HG02943 (cell line): ENCODE measurements around the gene OTUD5.
A peak's percentile ranks its signal among the peaks of the same experiment; 100 is the strongest.
"Not testable (repeated sequence)": the region's sequence is repeated elsewhere in the genome, so short reads cannot be mapped to it uniquely, and the experiment has no call there.

Experiments used
- ATAC-seq: cut with Tn5 transposase; IDR thresholded peaks from one replicate; pipeline ENCODE4 v1.9.1; 2021; ENCODE audit warnings: mild to moderate bottlenecking, low read depth, moderate library complexity; ENCODE audit not compliant: unreplicated experiment

The OTUD5 gene

DNA sequence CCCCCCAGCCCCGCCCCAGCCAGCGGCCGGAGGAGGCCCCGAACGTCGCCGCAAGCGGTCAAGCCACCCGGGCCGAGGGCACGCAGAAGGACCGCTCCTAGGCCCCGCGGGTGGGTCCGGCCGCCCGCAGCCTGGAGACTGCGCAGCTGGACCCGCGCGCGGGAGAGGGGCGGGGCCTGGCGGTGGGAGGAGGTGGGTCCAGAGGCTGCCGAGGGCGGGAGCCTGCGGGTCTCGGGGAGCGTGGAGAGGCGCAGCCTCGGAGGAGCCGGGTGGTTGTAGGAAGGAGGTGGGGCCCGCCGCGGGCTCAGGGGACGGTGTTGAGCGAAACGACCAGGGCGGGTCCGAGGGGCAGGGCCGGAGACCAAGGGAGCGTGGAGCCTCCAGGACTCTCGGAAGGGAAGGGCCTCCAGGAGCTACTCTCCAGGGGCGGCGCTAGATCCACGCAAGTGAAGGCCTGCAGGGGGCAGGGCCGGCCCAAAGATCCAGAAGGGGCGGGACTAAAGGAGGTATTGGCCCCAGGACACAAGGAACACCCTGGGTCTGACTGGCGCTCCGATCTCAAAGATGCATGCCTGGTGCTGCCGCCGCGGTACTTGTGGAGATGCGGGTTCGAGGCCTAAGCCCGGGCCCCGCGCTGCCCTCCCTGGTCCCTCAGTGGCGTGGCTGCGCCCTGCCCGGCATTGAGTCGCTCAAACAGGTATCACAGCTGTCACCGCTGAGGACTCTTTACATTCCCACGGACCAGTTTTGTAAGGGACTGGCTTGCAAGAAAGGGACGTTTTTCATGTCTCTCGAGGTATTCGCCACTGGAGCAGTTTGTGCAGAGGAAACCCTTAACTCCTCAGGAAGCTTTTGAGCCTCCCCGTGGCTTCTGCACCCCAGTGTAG lies 65.8 kb downstream of the OTUD5 start:
- peak; percentile 66 for ATAC-seq

GRCh38 chrX:48890934-48891401 lies 66.4 kb downstream of the OTUD5 start:
- ATAC-seq, result peak; percentile 43

- no peak for ATAC-seq
These were observed 67.0 kb downstream of the OTUD5 start for GRCh38 chrX:48890296-48890925.

DNA sequence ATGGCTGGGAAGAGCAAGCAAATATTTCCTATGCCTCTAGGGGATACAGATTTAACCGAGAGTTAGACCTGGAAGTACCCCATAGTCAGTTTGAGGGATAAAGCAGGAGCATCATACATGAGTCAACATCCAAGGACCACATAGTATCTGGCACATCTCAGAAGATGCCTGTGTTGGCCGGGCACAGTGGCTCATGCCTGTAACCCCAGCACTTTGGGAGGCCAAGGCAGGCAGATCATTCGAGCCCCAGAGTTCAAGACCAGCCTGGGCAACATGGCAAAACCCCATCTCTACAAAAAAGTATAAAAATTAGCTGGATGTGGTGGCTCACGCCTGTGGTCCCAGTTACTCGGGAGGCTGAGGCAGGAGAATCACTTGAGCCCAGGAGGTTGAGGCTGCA lies 70.8 kb downstream of the OTUD5 start:
- ATAC-seq, result not testable (repeated sequence)

GRCh38 chrX:48883729-48884128 lies 73.7 kb downstream of the OTUD5 start:
- no peak for ATAC-seq

- ATAC-seq, result not testable (repeated sequence)
These were observed 80.5 kb downstream of the OTUD5 start for GRCh38 chrX:48876944-48877343.
